GM21390 (cell line): Measurements from ENCODE around the gene SPATA19.

ENCODE experiments used
- ATAC-seq: cut with Tn5 transposase; IDR thresholded peaks from one replicate; pipeline ENCODE4 v1.9.1; 2021; ENCODE audit not compliant: unreplicated experiment

Gene SPATA19

GRCh38 chr11:133819114-133819513 is 26.2 kb downstream of the SPATA19 start:
- no peak for ATAC-seq

DNA sequence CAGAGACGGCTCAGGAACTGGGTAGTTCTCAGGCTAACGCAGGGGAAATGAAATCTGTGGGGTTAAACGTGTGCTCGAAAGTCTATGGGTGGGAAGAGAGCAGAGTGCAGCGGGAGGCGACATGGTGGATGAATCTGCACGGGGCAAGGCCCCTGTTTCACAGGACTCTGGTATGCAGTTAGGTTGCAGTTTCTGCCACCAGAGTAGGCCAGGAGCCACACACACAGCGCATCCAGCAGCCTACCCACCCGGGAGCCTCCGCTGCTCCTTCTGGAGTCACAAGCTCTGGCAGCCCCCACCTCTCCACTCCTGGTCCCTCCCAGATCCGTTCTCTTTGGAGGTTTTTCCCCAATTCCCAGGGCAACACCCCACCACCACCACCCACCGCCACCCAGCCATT is 27.0 kb downstream of the SPATA19 start:
- ATAC-seq: no peak

DNA sequence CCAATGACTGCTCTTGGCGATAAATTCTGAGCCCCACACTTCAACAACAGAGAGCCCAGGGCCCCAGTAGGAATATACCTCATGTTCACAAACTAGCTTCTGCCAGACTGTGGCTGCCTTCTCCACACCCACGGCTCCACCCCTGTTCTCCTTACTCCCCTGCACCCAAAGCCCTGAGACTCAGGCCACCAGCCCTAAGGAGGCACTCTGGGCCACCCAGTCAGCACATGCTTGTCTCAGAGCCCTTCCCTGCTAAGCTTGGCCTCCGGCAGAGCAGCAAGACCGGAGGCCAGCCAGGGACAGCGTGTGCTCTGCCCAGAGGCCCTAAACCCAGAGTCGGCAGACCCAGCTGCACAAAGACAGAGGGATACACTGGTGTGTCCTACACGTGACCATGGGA is 27.9 kb downstream of the SPATA19 start:
- ATAC-seq: no peak

DNA sequence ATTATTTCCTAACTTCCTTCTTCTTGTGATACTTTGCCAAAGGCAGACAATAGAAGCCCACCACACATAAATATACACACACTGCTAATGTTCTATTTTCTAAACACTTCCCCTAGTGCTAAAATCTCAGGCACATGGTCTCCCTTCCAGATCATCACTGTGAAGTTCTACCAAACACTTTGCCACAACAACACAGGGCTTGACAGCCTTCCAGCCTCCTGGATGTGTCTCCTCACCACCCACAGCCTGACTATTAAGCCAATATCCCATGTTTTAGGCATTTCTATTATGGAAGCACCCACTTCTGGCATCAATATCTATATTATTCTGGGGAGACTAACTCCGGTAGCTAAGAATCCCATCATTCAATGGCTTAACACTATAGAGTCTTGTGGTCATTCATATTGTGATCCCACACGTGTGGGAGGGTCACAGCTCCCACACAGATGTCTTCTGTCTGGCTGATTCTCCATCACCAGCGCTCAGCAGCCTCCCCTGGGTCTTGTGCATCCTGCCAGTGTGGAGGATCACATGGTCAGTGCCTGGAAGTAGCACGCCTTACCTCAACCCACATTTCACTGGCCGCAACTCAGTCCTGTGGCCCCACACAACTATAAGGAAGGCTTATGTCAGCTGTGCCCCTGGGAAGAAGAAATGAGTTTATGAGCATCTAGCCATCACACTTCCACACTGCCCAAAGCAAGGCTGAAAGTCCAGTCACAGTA is 29.0 kb downstream of the SPATA19 start:
- no peak for ATAC-seq

DNA sequence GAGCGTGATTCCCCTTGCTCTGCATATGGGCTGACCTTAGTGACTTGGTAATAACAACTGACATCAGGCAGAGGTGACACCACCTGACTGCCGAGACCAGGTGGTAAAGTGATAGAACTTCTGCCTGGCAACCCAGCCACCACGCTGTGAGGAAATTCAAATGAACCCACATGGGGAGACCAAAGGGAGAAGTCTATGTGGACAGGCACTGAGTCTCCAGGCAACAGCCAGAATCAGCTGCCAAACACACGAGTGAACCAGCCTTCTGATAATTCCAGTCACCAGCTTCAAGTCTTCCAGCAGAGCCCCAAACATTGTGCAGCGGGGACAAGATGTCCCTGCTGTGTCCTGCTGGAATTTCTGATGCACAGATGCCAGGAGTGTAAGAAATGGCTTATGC is 29.7 kb downstream of the SPATA19 start:
- ATAC-seq: no peak

- ATAC-seq: no peak
Measured at GRCh38 chr11:133814588-133815100, 30.7 kb downstream of the SPATA19 start.

- ATAC-seq: no peak
Measured at GRCh38 chr11:133811850-133812685, 33.2 kb downstream of the SPATA19 start.

GRCh38 chr11:133810766-133811165 is 34.5 kb downstream of the SPATA19 start:
- ATAC-seq: no peak

- ATAC-seq: no peak
Measured at GRCh38 chr11:133809569-133810491, 35.5 kb downstream of the SPATA19 start.

DNA sequence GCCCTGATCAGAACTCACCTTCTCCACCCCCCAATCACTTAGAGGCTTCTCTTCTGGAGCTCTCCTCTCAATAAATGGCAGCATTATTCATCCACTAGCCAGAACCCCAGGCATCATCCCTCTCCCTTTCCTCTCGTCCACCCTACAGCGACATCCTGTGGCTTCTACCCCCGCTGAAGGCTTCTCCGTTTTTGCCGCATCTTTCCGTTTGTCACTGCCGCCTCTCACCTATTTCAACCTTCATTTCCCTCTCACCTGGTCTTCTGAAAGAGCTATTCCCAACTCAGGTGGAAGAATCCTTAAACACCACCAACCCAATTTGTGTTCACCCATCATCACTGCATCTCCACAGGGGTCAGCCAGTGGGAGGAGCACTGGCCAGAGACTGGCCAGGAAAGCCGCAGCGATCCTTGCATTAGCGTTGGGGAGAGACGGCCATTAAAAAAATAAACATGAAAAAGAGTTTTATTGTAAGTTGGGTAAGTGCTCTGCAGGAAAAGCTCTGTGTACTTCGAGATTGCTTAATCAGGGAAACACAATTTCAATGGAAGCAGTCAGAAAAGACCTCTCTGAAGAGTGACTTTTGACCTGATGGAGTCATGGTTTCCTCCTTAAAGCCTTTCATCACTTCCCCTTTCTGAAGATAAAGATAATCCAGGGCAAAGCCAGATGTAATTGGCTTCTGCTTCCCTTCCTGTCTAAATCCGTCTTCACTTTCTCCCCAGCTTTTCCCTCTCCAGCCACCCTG is 36.7 kb downstream of the SPATA19 start:
- no peak for ATAC-seq

- ATAC-seq: no peak
Measured at GRCh38 chr11:133803026-133803425, 42.3 kb downstream of the SPATA19 start.

- no peak for ATAC-seq
Measured at GRCh38 chr11:133801356-133801755, 44.0 kb downstream of the SPATA19 start.

DNA sequence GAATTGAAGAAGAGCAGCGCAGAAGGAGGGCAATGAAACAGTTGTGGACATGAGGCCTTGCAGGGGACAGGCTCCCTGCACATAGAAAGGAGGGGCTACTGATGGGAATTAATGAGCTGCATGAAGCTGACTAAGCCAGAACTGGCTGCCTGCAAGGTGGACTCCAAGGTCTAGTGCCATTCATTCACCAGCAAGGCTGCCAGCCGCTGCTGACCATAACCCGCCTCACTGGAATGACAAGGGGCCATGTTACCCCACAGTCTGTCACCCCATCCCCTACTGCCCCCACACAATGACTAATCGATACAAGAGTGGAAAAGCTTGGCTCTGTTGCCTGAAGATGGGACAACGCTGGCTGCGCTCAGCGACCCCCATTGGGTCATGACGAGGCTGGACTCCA is 44.6 kb downstream of the SPATA19 start:
- no peak for ATAC-seq

DNA sequence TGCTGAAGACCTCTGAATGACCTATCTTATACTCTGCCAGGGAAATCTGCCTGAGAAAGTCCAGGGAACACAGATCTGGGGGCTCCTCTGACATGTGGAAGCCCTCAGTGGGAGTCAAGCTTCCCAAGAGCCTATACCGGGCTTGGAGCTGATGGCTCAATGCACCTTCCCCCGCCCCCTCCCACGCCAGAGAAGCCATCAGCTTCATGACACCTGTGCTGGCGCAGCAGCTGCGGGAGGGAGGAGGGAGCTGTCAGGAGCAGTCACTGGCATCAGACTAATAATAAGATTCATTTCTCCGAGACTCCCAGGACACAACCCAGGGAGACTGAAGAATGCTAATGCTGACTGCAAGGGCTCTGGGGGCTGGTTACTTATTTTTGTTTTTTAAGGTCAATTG is 47.8 kb downstream of the SPATA19 start:
- no peak for ATAC-seq

DNA sequence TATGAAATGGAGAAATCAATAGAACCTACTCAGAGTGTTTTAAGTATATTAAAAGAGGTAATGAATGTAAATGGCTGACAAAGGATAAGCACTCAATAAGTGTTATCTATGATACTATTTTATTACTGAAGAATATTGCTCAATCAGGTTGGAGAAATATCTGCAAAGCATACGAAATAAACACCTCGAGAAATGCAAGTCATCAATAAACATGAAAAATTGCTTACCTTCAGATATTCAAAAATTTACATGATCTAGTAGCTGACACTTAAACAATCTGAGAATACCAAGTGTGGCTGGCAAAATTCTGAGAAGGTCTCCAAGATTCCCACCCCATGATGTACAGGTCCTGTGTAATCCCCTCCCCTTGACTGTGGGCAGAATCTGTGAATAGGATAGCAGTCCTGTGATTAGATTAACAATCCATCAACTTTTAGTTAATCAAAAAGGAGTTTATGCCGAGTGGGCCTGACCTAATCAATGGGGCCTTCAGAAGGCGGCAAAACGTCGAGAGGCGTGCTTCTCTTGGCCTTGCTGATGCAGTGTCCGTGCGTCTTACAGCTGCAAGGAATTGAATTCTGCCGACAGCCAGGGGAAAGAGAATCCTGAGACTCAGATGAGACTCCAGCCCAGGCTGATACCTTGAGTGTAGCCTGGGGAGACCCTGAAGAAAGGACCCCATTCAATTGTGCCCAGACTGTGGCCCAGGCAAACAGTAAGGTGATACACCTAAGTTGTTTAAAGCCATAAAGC is 49.1 kb downstream of the SPATA19 start:
- ATAC-seq: no peak

- ATAC-seq: no peak
Measured at GRCh38 chr11:133795088-133795487, 50.2 kb downstream of the SPATA19 start.

DNA sequence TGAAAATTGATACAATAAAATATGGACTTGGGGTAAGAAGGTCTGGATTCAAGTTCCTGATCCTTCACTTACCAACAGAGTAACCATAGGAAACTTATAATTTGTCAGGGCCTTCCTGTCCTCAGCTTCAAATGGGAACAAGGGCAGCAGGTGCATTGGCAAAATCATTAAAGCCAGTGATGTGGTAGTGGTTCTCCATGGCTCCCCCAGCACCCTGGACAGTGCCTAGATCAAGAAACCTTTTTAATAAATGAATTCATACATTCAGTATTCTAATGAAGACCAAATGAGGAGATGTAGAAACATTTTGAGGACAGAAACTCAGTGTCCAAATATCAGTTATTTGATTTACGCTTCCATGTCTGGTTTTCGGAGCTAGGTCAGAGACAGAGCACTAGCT is 51.1 kb downstream of the SPATA19 start:
- ATAC-seq: no peak

- ATAC-seq: no peak
Measured at GRCh38 chr11:133793271-133794035, 51.9 kb downstream of the SPATA19 start.

- ATAC-seq: no peak
Measured at GRCh38 chr11:133790995-133791394, 54.3 kb downstream of the SPATA19 start.
